KMS-11 (cell line): ENCODE results near the gene MYBPC2.
A peak's percentile ranks its signal among the peaks of the same experiment; 100 is the strongest.

Experiments used
- H2AFZ ChIP-seq: fragments of 200-600 bp; sonication (generic); 2 replicates; pipeline ENCODE4 v1.6.1; 2016; ENCODE audit warnings: antibody characterized with exemption, mixed run types, low read depth
- H3K27ac ChIP-seq: fragments of 200-600 bp; sonication (generic); 2 replicates; pipeline ENCODE4 v1.6.1; 2016; ENCODE audit warnings: mild to moderate bottlenecking, mixed run types
- H3K27me3 ChIP-seq: fragments of 200-600 bp; sonication (generic); 2 replicates; pipeline ENCODE4 v1.6.1; 2017; ENCODE audit warnings: mild to moderate bottlenecking, low read depth, mixed run types, moderate library complexity; ENCODE audit not compliant: insufficient read depth
- H3K36me3 ChIP-seq: fragments of 200-600 bp; sonication (generic); 2 replicates; pipeline ENCODE4 v1.6.1; 2017; ENCODE audit warnings: mild to moderate bottlenecking, mixed run types; ENCODE audit not compliant: insufficient read depth
- H3K4me1 ChIP-seq: fragments of 200-600 bp; sonication (generic); 2 replicates; pipeline ENCODE4 v1.6.1; 2016; ENCODE audit warnings: mild to moderate bottlenecking, low read depth, mixed run types; ENCODE audit not compliant: poor library complexity, severe bottlenecking
- H3K4me2 ChIP-seq: fragments of 200-600 bp; sonication (generic); 2 replicates; pipeline ENCODE4 v1.7.0; 2016; ENCODE audit warnings: mild to moderate bottlenecking, mixed run types
- H3K4me3 ChIP-seq: fragments of 200-600 bp; sonication (generic); IDR thresholded peaks from 2 replicates; pipeline ENCODE4 v1.6.1; 2017; ENCODE audit warnings: low read depth, low read length, mixed read lengths; ENCODE audit not compliant: insufficient read depth
- H3K79me2 ChIP-seq: fragments of 200-600 bp; sonication (generic); 2 replicates; pipeline ENCODE4 v1.6.1; 2016; ENCODE audit warnings: low read depth, mixed run types; ENCODE audit not compliant: insufficient read depth
- H3K9ac ChIP-seq: fragments of 200-600 bp; sonication (generic); 2 replicates; pipeline ENCODE4 v1.6.1; 2016; ENCODE audit warnings: mild to moderate bottlenecking, mixed run types
- H4K20me1 ChIP-seq: fragments of 200-600 bp; sonication (generic); 2 replicates; pipeline ENCODE4 v1.6.1; 2016; ENCODE audit warnings: mild to moderate bottlenecking, mixed run types; ENCODE audit not compliant: insufficient read depth
- CTCF ChIP-seq: fragments of 200-600 bp; sonication (generic); conservative IDR thresholded peaks from 2 replicates; pipeline ENCODE4 v1.6.1; 2017; ENCODE audit warnings: low read depth, mild to moderate bottlenecking, antibody characterized with exemption, low read length, moderate library complexity, mixed read lengths

MYBPC2 gene

GRCh38 chr19:50416034-50416977 is 16.4 kb upstream of the MYBPC2 start:
- Histone ChIP-seq H3K9ac (no peak overlapping the region), H2AFZ (no peak overlapping the region), H3K79me2 (no peaks in the 10 kb centered on the region), H3K36me3 (no peaks in the 10 kb centered on the region), H3K27ac (no peak overlapping the region), H3K4me3 (no peak overlapping the region), H3K4me1 (peaks cover 23% of the 10 kb centered on the region), H3K4me2 (no peak overlapping the region), H4K20me1 (no peaks in the 10 kb centered on the region), H3K27me3 (no peaks in the 10 kb centered on the region)
- TF ChIP-seq CTCF = no peak

GRCh38 chr19:50417111-50418081 is 15.3 kb upstream of the MYBPC2 start:
- H3K36me3 ChIP-seq = no peaks in the 10 kb centered on the region
- no peaks in the 10 kb centered on the region for H3K79me2 ChIP-seq
- no peaks in the 10 kb centered on the region for H4K20me1 ChIP-seq
- no peak overlapping the region for H3K4me2 ChIP-seq
- no peak overlapping the region for H3K27ac ChIP-seq
- H3K9ac ChIP-seq = no peak overlapping the region
- H3K4me3 ChIP-seq = no peak overlapping the region
- no peak for TF ChIP-seq CTCF
- no peaks in the 10 kb centered on the region for H3K27me3 ChIP-seq
- peaks cover 23% of the 10 kb centered on the region for H3K4me1 ChIP-seq
- H2AFZ ChIP-seq = no peak overlapping the region

- Histone ChIP-seq H3K4me2 (peak within 1 kb of the TSS; percentile 96), H3K79me2 (no peaks in the 10 kb centered on the region), H3K4me3 (no peak within 1 kb of the TSS), H3K27me3 (no peaks in the 10 kb centered on the region), H4K20me1 (no peaks in the 10 kb centered on the region), H3K27ac (no peak within 1 kb of the TSS), H2AFZ (peak within 1 kb of the TSS; percentile 76; the same call in 1 of the 2 replicates), H3K36me3 (no peaks in the 10 kb centered on the region), H3K4me1 (peaks cover 23% of the 10 kb centered on the region), H3K9ac (peak within 1 kb of the TSS; percentile 43; the same call in 1 of the 2 replicates)
- no peak for TF ChIP-seq CTCF
Measured at GRCh38 chr19:50418176-50419021, 14.3 kb upstream of the MYBPC2 start, which contains the start of gene SPIB. Gene SPIB (plus strand): TSS chr19:50418938. CDS start chr19:50418963, 25 bp downstream.
